Stimulated activated CD4-positive, alpha-beta T cell treated with anti-CD3 and anti-CD28 coated beads, Interleukin-4, amount 100 ng/mL, for 24 hours (primary cell): Measurements from ENCODE around the gene KIF1A.

Source experiments
- DNase-seq: peaks from one replicate; pipeline ENCODE4 v3.0.0-alpha.2; 2020

KIF1A gene

GRCh38 chr2:240817496-240818292 lies 2.3 kb downstream of the KIF1A start:
- no peak for DNase-seq

GRCh38 chr2:240816584-240817495 lies 3.2 kb downstream of the KIF1A start:
- no peak for DNase-seq

GRCh38 chr2:240815761-240816583 lies 4.0 kb downstream of the KIF1A start:
- no peak for DNase-seq

- no peak for DNase-seq
Measured at GRCh38 chr2:240814946-240815760, 4.9 kb downstream of the KIF1A start.

GRCh38 chr2:240814280-240814679 lies 5.7 kb downstream of the KIF1A start:
- no peak for DNase-seq

GRCh38 chr2:240813231-240813921 lies 6.6 kb downstream of the KIF1A start:
- DNase-seq: no peak

- no peak for DNase-seq
Measured at GRCh38 chr2:240812721-240813120, 7.3 kb downstream of the KIF1A start.

- no peak for DNase-seq
Measured at GRCh38 chr2:240812301-240812680, 7.7 kb downstream of the KIF1A start.

GRCh38 chr2:240811346-240812300 lies 8.4 kb downstream of the KIF1A start:
- DNase-seq: no peak

GRCh38 chr2:240810621-240811020 lies 9.4 kb downstream of the KIF1A start:
- no peak for DNase-seq

GRCh38 chr2:240810199-240810598 lies 9.8 kb downstream of the KIF1A start:
- DNase-seq: no peak

- DNase-seq: no peak
Measured at GRCh38 chr2:240809276-240809675, 10.7 kb downstream of the KIF1A start.

- no peak for DNase-seq
Measured at GRCh38 chr2:240806459-240806858, 13.6 kb downstream of the KIF1A start.

- DNase-seq: no peak
Measured at GRCh38 chr2:240806006-240806405, 14.0 kb downstream of the KIF1A start.

- DNase-seq: no peak
Measured at GRCh38 chr2:240803191-240803590, 16.8 kb downstream of the KIF1A start.

- no peak for DNase-seq
Measured at GRCh38 chr2:240799033-240799820, 20.8 kb downstream of the KIF1A start.

- no peak for DNase-seq
Measured at GRCh38 chr2:240798327-240798905, 21.6 kb downstream of the KIF1A start.

- DNase-seq: no peak
Measured at GRCh38 chr2:240797914-240798313, 22.1 kb downstream of the KIF1A start.

GRCh38 chr2:240797500-240797895 lies 22.5 kb downstream of the KIF1A start:
- no peak for DNase-seq
